Measurements from ENCODE around the gene BRINP2.

The BRINP2 gene

DNA sequence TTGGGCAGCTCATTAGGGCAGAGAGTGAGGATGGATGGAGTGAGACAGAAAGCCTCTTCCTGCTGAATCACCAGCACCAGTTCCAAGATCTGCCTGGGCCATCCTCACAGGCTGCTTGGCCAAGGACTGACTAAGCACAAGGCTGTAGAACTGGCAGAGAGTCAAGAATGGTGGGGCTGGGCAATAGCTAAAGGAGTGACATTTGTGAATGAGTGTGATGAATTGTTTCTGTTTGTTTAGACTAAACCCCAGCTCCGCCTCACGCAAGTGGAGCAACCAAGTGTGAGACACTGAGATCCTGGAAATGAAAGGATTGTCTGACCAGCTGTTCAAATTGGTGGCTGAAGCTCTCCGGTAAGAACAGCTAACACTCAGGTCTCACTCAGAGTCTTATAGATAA lies 38.6 kb downstream of the BRINP2 start:
- H3K4me1 ChIP-seq (ENCODE audit: control insufficient read depth, insufficient read depth, low read length): no peaks in the 10 kb centered on the region
- no peak overlapping the region for H3K9ac ChIP-seq (ENCODE audit: low read length)
- H3K4me3 ChIP-seq (ENCODE audit: low read length): no peak overlapping the region
- H3K9me3 ChIP-seq (ENCODE audit: control insufficient read depth, low read length): no peaks in the 10 kb centered on the region
- no peaks in the 10 kb centered on the region for H3K27me3 ChIP-seq (ENCODE audit: control insufficient read depth, insufficient read depth, low read length)
- no peaks in the 10 kb centered on the region for H3K36me3 ChIP-seq (ENCODE audit: control insufficient read depth, insufficient read depth, low read length)

DNA sequence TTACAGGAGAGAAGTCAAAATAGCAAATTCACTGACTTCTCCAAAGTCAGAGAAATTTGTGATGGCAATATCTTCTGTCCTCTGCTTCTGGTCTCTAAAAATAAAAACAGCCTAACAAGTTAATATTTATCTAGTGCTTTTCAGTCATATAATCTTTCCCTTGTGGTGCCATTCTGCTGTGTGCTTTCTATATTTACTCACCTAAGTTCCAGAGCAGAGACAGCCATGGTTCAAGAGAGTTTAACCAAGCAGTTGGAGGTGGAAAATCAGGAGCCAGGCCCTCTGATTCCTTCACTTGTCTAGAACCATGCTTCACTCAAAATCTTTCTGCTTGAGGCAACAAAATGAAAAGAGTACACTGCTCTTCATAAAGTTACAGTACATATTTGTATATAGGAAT lies 39.3 kb downstream of the BRINP2 start:
- no peak overlapping the region for H3K4me3 ChIP-seq (ENCODE audit: low read length)
- no peaks in the 10 kb centered on the region for H3K36me3 ChIP-seq (ENCODE audit: control insufficient read depth, insufficient read depth, low read length)
- no peaks in the 10 kb centered on the region for H3K9me3 ChIP-seq (ENCODE audit: control insufficient read depth, low read length)
- no peak overlapping the region for H3K9ac ChIP-seq (ENCODE audit: low read length)
- H3K4me1 ChIP-seq (ENCODE audit: control insufficient read depth, insufficient read depth, low read length): no peaks in the 10 kb centered on the region
- no peaks in the 10 kb centered on the region for H3K27me3 ChIP-seq (ENCODE audit: control insufficient read depth, insufficient read depth, low read length)

DNA sequence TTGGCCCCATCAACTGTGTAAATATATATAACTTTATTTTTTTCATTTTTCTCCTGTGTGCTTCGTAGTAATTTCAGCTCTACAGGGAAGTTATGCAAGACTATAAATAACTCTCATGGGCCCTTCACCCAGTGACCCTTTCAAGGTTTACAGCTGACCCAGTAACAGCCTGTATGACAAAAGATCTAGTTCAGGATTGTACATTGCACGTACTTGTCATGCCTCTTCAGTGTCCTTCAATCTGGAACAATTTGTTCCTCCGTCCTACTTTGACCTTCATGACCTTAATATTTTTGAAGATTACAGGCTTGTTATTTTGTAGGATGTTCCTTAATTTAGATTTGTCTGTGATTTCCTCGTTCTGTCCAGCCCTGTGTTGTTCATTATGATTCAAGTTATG lies 40.5 kb downstream of the BRINP2 start:
- no peaks in the 10 kb centered on the region for H3K4me1 ChIP-seq (ENCODE audit: control insufficient read depth, insufficient read depth, low read length)
- H3K36me3 ChIP-seq (ENCODE audit: control insufficient read depth, insufficient read depth, low read length): no peaks in the 10 kb centered on the region
- H3K27me3 ChIP-seq (ENCODE audit: control insufficient read depth, insufficient read depth, low read length): no peaks in the 10 kb centered on the region
- H3K4me3 ChIP-seq (ENCODE audit: low read length): no peak overlapping the region
- no peak overlapping the region for H3K9ac ChIP-seq (ENCODE audit: low read length)
- no peaks in the 10 kb centered on the region for H3K9me3 ChIP-seq (ENCODE audit: control insufficient read depth, low read length)

DNA sequence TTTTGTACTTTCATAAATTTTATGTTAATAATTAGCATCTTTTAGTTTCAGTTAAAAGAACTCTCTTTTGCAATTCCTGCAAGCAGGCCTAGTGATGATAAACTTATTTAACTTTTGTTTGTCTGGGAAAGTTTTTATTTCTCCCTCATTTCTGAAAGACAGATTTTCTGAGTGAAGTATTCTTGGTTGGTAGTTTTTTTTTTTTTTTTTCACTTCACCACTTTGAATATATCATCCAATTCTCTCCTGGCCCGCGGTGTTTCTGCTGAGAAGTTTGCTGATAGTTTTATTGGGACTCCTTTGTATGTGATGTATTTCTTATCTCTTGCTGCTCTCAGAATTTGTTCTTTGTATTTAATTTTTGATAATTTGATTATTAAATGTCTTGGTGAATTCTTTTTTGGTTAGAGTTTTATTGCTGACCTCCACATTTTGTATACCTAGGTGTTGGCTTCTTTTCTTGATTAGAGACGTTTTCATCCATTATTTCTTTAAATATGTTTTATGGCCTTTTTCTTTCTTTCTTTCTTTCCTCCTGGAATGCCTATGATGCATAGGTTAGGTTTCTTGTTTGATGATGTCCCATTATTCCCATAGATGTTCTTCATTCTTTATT lies 45.9 kb downstream of the BRINP2 start:
- H3K36me3 ChIP-seq (ENCODE audit: control insufficient read depth, insufficient read depth, low read length): no peaks in the 10 kb centered on the region

DNA sequence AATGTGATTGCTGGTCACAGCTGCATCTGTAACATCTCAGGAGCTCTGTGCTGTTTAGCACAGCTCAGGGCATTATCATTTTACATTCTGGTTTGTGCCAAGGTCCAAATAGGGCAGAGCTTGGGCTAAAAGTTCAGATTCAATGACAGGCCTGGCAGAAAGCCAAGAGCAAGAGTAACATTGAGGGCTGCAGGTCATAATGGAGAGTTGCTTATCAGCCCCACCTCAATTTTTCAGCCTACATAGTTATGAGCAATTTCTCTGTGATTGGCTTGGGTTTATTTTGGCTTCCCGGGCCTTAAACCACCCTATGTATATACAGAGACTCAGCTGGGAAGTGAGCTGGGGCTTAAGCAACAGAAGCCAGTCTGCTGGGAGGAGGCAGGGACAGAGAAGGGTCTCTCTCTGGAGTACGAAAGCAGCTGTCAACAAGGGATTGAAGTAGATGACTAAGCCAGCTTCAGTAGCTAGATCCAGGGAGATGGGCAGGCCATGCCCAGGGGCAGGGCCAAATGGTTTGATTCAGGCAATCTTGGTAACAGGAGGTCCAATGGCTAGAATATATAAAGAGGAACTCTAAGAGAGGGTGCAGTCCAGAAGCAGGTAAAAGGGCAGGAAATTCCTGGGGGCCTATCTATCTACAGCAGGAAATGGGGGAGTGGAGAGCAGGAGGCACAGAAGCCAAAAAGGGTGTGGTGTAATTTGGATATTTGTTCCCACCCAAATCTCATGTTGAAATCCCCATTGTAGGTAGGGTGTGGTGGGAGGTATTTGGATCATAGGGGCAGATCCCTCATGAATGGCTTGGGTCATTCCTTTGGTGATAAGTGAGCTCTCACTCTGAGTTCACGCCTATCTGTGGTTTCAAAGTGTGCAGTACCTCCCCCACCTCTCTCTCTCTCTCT lies 49.0 kb downstream of the BRINP2 start:
- Histone ChIP-seq H3K4me1 (ENCODE audit: control insufficient read depth, insufficient read depth, low read length) (peaks cover 12% of the 10 kb centered on the region), H3K27me3 (ENCODE audit: control insufficient read depth, insufficient read depth, low read length) (no peaks in the 10 kb centered on the region), H3K36me3 (ENCODE audit: control insufficient read depth, insufficient read depth, low read length) (no peaks in the 10 kb centered on the region), H3K4me3 (ENCODE audit: low read length) (no peak overlapping the region), H3K9ac (ENCODE audit: low read length) (no peak overlapping the region), H3K9me3 (ENCODE audit: control insufficient read depth, low read length) (no peaks in the 10 kb centered on the region)

More for the DNA sequence above, 45.9 kb downstream of the BRINP2 start:
- Histone ChIP-seq H3K27me3 (ENCODE audit: control insufficient read depth, insufficient read depth, low read length) (no peaks in the 10 kb centered on the region), H3K9ac (ENCODE audit: low read length) (no peak overlapping the region), H3K9me3 (ENCODE audit: control insufficient read depth, low read length) (no peaks in the 10 kb centered on the region), H3K4me1 (ENCODE audit: control insufficient read depth, insufficient read depth, low read length) (peaks cover 12% of the 10 kb centered on the region), H3K4me3 (ENCODE audit: low read length) (no peak overlapping the region)

DNA sequence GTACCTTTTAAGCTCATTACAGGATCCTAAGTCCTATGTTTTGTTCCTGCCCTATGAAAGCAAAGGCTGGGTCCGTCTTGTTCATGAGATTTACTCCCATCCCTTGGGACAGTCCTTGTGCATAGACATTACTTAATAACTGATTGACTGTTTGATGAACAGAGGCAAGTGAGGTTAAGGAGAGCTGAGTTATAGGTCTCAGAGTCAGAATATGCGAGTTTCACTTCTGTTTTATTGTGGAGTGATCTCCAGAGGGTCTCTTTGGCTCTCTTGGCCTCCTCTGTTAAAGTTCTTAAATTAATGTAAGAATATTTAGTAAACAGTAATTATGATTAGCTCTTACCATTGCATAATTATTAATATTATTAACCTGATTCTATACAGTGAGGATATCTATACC lies 52.6 kb downstream of the BRINP2 start:
- no peaks in the 10 kb centered on the region for H3K36me3 ChIP-seq (ENCODE audit: control insufficient read depth, insufficient read depth, low read length)

DNA sequence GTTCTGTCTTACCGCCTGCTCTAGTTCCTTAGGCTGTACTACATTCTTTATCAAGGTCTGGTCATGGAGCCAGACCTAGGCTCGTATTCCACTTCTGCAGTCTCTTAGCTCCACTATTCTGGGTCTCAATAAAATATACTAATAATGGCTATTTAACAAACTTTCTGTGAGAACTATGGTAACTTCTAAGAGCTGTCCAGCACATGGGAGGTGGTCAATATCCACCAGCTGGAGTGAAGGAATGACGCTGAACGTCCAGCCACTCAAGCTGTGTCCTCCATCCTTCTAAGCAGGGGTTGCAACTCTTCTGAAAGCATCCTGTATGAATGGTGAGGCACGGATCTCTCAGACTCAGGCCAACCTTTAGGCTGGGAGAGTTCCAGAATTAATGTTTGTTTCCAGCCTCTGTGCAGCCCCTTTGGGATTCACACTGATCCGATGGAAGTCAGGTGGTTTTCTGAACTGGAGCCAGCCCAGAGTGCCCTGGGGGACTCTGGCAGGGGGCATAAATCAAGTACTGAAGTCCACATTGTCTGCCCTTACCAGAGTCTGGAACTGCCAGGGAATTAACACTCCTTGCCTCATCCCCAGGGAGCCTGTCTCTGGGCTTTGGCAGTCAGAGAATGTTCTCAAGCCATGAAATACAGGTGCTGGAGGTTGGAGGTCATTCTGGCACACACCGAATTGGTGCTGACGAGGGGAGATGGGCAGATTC lies 57.4 kb downstream of the BRINP2 start:
- no peak overlapping the region for H3K4me3 ChIP-seq (ENCODE audit: low read length)
- no peaks in the 10 kb centered on the region for H3K36me3 ChIP-seq (ENCODE audit: control insufficient read depth, insufficient read depth, low read length)
- no peak overlapping the region for H3K9ac ChIP-seq (ENCODE audit: low read length)

More for the DNA sequence above, 52.6 kb downstream of the BRINP2 start:
- Histone ChIP-seq H3K9ac (ENCODE audit: low read length) (no peak overlapping the region), H3K27me3 (ENCODE audit: control insufficient read depth, insufficient read depth, low read length) (no peaks in the 10 kb centered on the region), H3K4me1 (ENCODE audit: control insufficient read depth, insufficient read depth, low read length) (peaks cover 12% of the 10 kb centered on the region), H3K4me3 (ENCODE audit: low read length) (no peak overlapping the region), H3K9me3 (ENCODE audit: control insufficient read depth, low read length) (no peaks in the 10 kb centered on the region)

DNA sequence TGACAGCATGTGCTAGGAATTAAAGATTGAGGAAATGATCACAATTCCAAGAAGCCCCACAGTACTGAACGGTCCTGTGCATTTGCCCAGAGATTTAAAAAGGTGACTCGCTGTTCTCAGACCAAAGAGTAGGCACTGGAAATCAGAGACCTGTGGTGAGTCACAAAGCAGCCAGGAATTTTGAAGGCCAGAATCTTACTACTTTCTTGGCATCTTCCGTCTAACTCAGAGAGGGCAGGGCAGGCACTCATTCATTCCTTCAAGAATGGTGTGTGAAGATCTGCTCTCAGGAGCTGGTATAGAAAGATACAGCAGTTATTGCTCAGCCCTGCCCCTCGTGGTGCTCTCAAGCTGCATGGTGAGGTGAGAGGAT lies 57.9 kb downstream of the BRINP2 start:
- no peak overlapping the region for H3K9ac ChIP-seq (ENCODE audit: low read length)
- no peaks in the 10 kb centered on the region for H3K36me3 ChIP-seq (ENCODE audit: control insufficient read depth, insufficient read depth, low read length)
- H3K27me3 ChIP-seq (ENCODE audit: control insufficient read depth, insufficient read depth, low read length): no peaks in the 10 kb centered on the region
- no peak overlapping the region for H3K4me3 ChIP-seq (ENCODE audit: low read length)
- H3K9me3 ChIP-seq (ENCODE audit: control insufficient read depth, low read length): no peaks in the 10 kb centered on the region
- H3K4me1 ChIP-seq (ENCODE audit: control insufficient read depth, insufficient read depth, low read length): no peaks in the 10 kb centered on the region

More for the DNA sequence above, 57.4 kb downstream of the BRINP2 start:
- H3K4me1 ChIP-seq (ENCODE audit: control insufficient read depth, insufficient read depth, low read length): no peaks in the 10 kb centered on the region
- H3K9me3 ChIP-seq (ENCODE audit: control insufficient read depth, low read length): no peaks in the 10 kb centered on the region
- H3K27me3 ChIP-seq (ENCODE audit: control insufficient read depth, insufficient read depth, low read length): no peaks in the 10 kb centered on the region

DNA sequence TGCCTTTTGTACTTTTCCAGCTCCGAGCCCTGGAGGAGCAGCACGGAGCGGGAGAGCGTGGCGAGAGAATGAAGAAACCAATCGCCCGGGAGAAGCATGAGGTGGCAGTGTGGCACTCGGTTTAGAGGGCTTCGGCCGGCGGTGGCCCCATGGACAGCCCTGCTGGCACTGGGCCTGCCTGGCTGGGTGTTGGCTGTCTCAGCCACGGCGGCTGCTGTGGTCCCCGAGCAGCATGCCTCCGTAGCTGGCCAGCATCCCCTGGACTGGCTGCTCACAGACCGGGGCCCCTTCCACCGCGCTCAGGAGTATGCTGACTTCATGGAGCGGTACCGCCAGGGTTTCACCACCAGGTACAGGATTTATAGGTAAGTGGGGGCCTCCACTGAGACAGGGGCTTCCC lies 59.0 kb downstream of the BRINP2 start:
- no peak overlapping the region for H3K4me3 ChIP-seq (ENCODE audit: low read length)
- H3K9ac ChIP-seq (ENCODE audit: low read length): no peak overlapping the region
- no peaks in the 10 kb centered on the region for H3K27me3 ChIP-seq (ENCODE audit: control insufficient read depth, insufficient read depth, low read length)
- no peaks in the 10 kb centered on the region for H3K36me3 ChIP-seq (ENCODE audit: control insufficient read depth, insufficient read depth, low read length)
- H3K4me1 ChIP-seq (ENCODE audit: control insufficient read depth, insufficient read depth, low read length): no peaks in the 10 kb centered on the region
- no peaks in the 10 kb centered on the region for H3K9me3 ChIP-seq (ENCODE audit: control insufficient read depth, low read length)

DNA sequence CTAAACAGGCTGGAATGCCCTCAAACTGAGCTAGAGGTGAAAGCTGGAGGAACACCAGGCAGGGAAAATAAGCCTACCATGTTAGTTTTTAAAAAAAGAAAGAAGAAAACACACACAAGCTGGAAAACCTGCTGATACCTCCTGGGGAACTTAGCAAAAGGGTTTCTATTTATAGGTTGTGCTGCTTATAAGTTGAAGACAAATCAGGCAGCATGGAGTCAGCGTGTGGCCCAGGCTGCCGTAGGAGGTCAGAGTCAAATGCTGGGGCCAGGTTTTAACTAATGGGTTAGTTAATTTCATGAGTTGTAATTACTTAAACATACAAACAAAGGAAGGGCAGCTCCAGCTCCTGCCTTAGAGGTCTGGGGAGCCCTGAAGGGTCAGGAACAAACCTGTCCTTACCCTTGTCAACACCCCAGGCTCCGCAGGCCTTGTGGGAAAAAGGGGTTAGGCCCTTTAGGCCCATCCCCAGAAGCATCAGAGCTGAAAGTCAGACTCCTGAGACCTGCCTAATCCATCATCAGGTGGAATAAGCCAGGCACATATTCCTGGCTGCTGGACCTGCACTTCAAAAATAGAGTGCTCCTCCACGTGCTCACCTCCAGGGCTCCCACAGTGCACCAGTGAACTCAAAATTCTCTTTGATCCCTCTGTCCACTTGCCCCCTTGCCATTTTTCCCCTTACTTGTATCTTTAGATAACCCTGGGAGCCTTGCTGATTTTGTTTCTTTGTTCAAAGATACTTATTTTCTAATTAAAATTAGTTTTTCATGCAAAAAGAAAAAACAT lies 59.7 kb downstream of the BRINP2 start:
- H3K4me1 ChIP-seq (ENCODE audit: control insufficient read depth, insufficient read depth, low read length): no peaks in the 10 kb centered on the region
- H3K27me3 ChIP-seq (ENCODE audit: control insufficient read depth, insufficient read depth, low read length): no peaks in the 10 kb centered on the region
- H3K9ac ChIP-seq (ENCODE audit: low read length): no peak overlapping the region
- no peaks in the 10 kb centered on the region for H3K36me3 ChIP-seq (ENCODE audit: control insufficient read depth, insufficient read depth, low read length)
- no peaks in the 10 kb centered on the region for H3K9me3 ChIP-seq (ENCODE audit: control insufficient read depth, low read length)
- H3K4me3 ChIP-seq (ENCODE audit: low read length): no peak overlapping the region

DNA sequence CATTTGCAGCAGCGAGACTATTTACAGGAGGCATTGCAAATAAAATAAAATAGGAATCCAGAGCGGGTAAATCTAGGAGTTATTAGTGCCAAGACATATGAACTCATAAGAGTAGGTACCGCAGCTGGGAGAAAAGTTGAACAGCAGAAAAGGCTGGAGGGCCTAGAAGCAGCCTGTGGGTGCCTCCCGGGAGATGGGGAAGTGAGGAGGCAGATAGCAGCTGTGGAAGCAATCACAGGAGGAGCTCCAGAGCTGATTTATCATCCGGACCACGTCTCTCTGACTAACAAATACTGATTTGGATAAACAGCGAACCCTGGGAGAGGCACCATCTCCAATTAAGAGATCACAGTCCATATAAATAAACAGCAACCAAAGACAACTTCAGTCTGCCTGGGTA lies 64.6 kb downstream of the BRINP2 start:
- Histone ChIP-seq H3K9me3 (ENCODE audit: control insufficient read depth, low read length) (no peaks in the 10 kb centered on the region), H3K4me1 (ENCODE audit: control insufficient read depth, insufficient read depth, low read length) (no peaks in the 10 kb centered on the region), H3K9ac (ENCODE audit: low read length) (no peak overlapping the region), H3K27me3 (ENCODE audit: control insufficient read depth, insufficient read depth, low read length) (no peaks in the 10 kb centered on the region), H3K4me3 (ENCODE audit: low read length) (no peak overlapping the region), H3K36me3 (ENCODE audit: control insufficient read depth, insufficient read depth, low read length) (no peaks in the 10 kb centered on the region)

Measured in mucosa of stomach (tissue), 1 donor.